ENCODE results near the gene COL6A3. TPM values are rescaled to one million over a fixed set of nuclear protein-coding genes. Genes with fewer than 3 reads are reported as not detected.

Gene COL6A3, protein sequence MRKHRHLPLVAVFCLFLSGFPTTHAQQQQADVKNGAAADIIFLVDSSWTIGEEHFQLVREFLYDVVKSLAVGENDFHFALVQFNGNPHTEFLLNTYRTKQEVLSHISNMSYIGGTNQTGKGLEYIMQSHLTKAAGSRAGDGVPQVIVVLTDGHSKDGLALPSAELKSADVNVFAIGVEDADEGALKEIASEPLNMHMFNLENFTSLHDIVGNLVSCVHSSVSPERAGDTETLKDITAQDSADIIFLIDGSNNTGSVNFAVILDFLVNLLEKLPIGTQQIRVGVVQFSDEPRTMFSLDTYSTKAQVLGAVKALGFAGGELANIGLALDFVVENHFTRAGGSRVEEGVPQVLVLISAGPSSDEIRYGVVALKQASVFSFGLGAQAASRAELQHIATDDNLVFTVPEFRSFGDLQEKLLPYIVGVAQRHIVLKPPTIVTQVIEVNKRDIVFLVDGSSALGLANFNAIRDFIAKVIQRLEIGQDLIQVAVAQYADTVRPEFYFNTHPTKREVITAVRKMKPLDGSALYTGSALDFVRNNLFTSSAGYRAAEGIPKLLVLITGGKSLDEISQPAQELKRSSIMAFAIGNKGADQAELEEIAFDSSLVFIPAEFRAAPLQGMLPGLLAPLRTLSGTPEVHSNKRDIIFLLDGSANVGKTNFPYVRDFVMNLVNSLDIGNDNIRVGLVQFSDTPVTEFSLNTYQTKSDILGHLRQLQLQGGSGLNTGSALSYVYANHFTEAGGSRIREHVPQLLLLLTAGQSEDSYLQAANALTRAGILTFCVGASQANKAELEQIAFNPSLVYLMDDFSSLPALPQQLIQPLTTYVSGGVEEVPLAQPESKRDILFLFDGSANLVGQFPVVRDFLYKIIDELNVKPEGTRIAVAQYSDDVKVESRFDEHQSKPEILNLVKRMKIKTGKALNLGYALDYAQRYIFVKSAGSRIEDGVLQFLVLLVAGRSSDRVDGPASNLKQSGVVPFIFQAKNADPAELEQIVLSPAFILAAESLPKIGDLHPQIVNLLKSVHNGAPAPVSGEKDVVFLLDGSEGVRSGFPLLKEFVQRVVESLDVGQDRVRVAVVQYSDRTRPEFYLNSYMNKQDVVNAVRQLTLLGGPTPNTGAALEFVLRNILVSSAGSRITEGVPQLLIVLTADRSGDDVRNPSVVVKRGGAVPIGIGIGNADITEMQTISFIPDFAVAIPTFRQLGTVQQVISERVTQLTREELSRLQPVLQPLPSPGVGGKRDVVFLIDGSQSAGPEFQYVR (N-terminal part only)
- polyA plus RNA-seq = 0.01 TPM in 1 of 3 replicates, not detected in the others
- polyA plus RNA-seq (2011; ENCODE audit: low read depth) = not detected
- polyA plus RNA-seq (2011; cell fraction: cytosol; rRNA removed) = 0.01 TPM in 2 replicates
- 0.01 TPM in 1 of 2 replicates, not detected in the other for polyA plus RNA-seq (2011; cell fraction: nucleus; rRNA removed)
- polyA plus RNA-seq (2012; ENCODE audit: low replicate concordance) = 0.02 TPM in 1 of 2 replicates, not detected in the other
- polyA minus RNA-seq = 1.9 TPM in 1 of 3 replicates, not detected in the others
- not detected for polyA minus RNA-seq (2011; cell fraction: cytosol; rRNA and poly(A)+ RNA removed)
- polyA minus RNA-seq (2011; cell fraction: nucleus; rRNA and poly(A)+ RNA removed) = not detected in 2 replicates

- H2AFZ ChIP-seq (ENCODE audit: control insufficient read depth, low read length) = no peak within 1 kb of the TSS
- FAIRE-seq (no peak), DNase-seq (ENCODE audit: low read depth, low spot score) (no peak)
- no peaks in the 10 kb centered on the region for H3K36me3 ChIP-seq (ENCODE audit: control insufficient read depth in 2 of 2, extremely low read depth in 1 of 2, insufficient read depth in 2 of 2, low read length in 2 of 2)
- dilution Hi-C loops (cut with MboI; ENCODE audit: extremely low pct_ligation_motif_present, low sequenced_read_pairs) = no loop called here
- H3K27me3 ChIP-seq (ENCODE audit: control insufficient read depth, extremely low read depth, insufficient read depth, low read length) = peaks cover 15% of the 10 kb centered on the region
- H3K79me2 ChIP-seq (ENCODE audit: control insufficient read depth, insufficient read depth, low read length) = no peaks in the 10 kb centered on the region
- H3K9me1 ChIP-seq (ENCODE audit: control insufficient read depth, extremely low read depth, insufficient read depth, low read length) = no peaks in the 10 kb centered on the region
- H3K9ac ChIP-seq (ENCODE audit: control insufficient read depth, extremely low read depth, insufficient read depth, low read length) = no peak within 1 kb of the TSS
- H3K9me3 ChIP-seq (ENCODE audit: control insufficient read depth, low read depth, low read length) = no peaks in the 10 kb centered on the region
- no peak within 1 kb of the TSS for H3K4me2 ChIP-seq (ENCODE audit: control insufficient read depth, extremely low read depth, insufficient read depth, low read depth, low read length)
- H3K27ac ChIP-seq (ENCODE audit: control insufficient read depth, insufficient read depth, low read length) = no peak within 1 kb of the TSS
- no peaks in the 10 kb centered on the region for H4K20me1 ChIP-seq (ENCODE audit: control insufficient read depth, extremely low read depth, insufficient read depth, low read length)
- TF ChIP-seq, protein P1, sequence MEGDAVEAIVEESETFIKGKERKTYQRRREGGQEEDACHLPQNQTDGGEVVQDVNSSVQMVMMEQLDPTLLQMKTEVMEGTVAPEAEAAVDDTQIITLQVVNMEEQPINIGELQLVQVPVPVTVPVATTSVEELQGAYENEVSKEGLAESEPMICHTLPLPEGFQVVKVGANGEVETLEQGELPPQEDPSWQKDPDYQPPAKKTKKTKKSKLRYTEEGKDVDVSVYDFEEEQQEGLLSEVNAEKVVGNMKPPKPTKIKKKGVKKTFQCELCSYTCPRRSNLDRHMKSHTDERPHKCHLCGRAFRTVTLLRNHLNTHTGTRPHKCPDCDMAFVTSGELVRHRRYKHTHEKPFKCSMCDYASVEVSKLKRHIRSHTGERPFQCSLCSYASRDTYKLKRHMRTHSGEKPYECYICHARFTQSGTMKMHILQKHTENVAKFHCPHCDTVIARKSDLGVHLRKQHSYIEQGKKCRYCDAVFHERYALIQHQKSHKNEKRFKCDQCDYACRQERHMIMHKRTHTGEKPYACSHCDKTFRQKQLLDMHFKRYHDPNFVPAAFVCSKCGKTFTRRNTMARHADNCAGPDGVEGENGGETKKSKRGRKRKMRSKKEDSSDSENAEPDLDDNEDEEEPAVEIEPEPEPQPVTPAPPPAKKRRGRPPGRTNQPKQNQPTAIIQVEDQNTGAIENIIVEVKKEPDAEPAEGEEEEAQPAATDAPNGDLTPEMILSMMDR (optimal IDR thresholded peaks at IDR 0.05 in 1 of 3, IDR thresholded peaks at IDR 0.05 in 1 of 3, conservative IDR thresholded peaks at IDR 0.05 in 1 of 3; ENCODE audit: extremely low read depth in 1 of 3, insufficient read depth in 2 of 3, low read length in 3 of 3) = no peak
- TF ChIP-seq EZH2 (IDR thresholded peaks at IDR 0.05; ENCODE audit: low read length) = no peak
- H3K4me1 ChIP-seq (ENCODE audit: control insufficient read depth, extremely low read depth, insufficient read depth, low read length) = peaks cover 4% of the 10 kb centered on the region
- no peak within 1 kb of the TSS for H3K4me3 ChIP-seq (ENCODE audit: control insufficient read depth in 2 of 3, extremely low read depth in 1 of 3, insufficient read depth in 2 of 3, low read depth in 1 of 3, low read length in 3 of 3)
Measured at GRCh38 chr2:237413777-237414661, at the start of gene COL6A3. Gene COL6A3 (minus strand): TSS chr2:237414164. CDS start chr2:237396817, 17,347 bp downstream.
